Activated effector memory CD4-positive, alpha-beta T cell treated with anti-CD3 and anti-CD28 coated beads, Interleukin-2, amount 50 U/mL, for 16 hours (primary cell): ENCODE results near the gene DCAF6.
A peak's percentile ranks its signal among the peaks of the same experiment; 100 is the strongest.
"Not testable (repeated sequence)": the region's sequence is repeated elsewhere in the genome, so short reads cannot be mapped to it uniquely, and the experiment has no call there.

Source experiments
- DNase-seq: peaks from one replicate; pipeline ENCODE4 v3.0.0-alpha.2; 2020

The DCAF6 gene, protein sequence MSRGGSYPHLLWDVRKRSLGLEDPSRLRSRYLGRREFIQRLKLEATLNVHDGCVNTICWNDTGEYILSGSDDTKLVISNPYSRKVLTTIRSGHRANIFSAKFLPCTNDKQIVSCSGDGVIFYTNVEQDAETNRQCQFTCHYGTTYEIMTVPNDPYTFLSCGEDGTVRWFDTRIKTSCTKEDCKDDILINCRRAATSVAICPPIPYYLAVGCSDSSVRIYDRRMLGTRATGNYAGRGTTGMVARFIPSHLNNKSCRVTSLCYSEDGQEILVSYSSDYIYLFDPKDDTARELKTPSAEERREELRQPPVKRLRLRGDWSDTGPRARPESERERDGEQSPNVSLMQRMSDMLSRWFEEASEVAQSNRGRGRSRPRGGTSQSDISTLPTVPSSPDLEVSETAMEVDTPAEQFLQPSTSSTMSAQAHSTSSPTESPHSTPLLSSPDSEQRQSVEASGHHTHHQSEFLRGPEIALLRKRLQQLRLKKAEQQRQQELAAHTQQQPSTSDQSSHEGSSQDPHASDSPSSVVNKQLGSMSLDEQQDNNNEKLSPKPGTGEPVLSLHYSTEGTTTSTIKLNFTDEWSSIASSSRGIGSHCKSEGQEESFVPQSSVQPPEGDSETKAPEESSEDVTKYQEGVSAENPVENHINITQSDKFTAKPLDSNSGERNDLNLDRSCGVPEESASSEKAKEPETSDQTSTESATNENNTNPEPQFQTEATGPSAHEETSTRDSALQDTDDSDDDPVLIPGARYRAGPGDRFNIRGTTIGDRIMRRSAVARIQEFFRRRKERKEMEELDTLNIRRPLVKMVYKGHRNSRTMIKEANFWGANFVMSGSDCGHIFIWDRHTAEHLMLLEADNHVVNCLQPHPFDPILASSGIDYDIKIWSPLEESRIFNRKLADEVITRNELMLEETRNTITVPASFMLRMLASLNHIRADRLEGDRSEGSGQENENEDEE

DNA sequence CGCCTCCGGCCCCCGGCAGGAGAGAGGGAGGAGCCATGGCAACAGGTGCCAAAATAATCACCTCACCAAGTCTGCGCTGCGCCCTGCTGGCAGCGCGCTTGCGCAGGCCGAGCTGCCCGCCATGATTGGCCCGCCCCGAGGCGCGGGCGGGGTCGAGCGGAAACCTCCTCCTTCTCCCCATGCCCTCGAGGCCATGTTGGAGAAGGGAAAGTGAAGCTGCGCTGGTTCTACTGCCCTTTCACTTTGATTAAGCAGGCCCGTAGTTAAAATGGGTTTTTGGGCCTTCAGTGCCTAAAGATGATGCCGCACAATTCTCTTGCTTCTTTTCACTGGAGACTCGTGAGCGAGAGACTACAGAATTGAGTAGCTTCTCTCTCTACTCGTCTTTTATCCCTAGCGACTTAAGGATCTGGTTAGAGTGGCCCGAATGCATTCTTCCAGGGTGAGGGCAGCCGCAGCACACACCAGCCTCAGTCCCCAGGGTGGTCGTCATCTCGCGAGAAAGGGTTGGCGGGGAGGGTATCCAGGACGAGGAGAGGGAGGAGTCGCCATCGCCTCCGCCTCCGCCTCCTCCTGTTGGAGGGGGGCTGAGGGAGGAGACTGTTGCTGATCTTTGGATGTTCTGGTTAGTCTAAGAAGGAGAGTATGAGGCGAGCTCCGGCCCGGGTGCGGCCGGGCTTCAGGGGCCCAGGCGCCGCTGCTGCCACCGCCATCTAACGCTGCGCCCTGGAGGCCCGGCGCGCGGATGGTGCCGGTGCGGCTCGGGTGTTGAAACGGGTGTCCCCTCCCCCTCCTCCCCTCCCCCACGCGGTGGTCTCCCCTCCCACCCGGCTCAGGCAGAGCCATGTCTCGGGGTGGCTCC, at the start of gene DCAF6:
TSS of gene DCAF6 (plus strand) at position 616 of the 862 bp plus-strand sequence. CDS start at position 845, 229 bp downstream.
- DNase-seq: peak; percentile 99

DNA sequence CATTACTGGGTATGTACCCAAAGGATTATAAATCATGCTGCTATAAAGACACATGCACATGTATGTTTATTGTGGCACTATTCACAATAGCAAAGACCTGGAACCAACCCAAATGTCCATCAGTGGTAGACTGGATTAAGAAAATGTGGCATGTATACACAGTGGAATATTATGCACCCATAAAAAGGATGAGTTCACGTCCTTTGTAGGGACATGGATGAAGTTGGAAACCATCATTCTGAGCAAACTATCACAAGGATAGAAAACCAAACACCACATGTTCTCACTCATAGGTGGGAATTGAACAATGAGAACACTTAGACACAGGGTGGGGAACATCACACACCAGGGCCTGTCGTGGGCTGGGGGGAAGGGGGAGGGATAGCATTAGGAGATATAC, 49.3 kb upstream of the DCAF6 start:
- DNase-seq: not testable (repeated sequence)

DNA sequence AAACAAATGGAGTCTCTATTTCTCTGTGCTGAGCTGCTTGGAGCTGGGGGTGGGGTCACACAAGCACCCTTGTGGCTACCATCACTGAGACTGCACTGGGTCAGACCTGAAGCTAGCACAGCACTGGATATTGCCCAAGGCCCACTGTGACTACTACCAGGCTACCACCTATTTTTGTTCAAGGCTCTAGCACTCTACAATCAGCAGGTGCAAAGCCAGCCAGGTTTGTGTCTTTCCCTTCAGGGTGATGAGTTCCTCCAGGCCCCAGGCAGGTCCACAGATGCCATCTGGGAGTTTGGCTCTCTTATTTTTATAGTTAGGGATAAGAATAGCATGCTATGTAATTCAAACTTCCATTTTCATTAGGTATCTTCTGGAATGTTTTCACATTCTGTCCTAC, 46.1 kb upstream of the DCAF6 start:
- no peak for DNase-seq

DNA sequence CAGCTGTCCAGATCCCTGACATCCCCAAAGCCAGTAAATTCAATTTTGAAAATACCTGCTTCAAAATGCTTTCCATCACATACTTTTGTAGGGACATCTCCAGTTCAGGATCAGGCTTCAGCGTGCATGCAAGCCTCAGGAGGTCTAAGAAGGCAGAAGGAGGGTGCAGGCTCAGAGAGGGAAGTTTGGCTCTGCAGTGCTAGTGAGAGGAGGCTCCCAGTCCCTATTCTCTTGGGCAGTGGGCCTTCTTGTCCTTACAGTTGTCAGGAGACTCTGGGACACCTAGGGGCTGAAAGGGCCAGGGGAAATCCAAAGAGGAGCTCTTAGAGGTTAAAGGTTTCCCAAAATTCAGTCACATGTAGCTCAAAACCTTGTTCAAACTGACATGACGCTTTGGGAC, 42.7 kb upstream of the DCAF6 start:
- no peak for DNase-seq

DNA sequence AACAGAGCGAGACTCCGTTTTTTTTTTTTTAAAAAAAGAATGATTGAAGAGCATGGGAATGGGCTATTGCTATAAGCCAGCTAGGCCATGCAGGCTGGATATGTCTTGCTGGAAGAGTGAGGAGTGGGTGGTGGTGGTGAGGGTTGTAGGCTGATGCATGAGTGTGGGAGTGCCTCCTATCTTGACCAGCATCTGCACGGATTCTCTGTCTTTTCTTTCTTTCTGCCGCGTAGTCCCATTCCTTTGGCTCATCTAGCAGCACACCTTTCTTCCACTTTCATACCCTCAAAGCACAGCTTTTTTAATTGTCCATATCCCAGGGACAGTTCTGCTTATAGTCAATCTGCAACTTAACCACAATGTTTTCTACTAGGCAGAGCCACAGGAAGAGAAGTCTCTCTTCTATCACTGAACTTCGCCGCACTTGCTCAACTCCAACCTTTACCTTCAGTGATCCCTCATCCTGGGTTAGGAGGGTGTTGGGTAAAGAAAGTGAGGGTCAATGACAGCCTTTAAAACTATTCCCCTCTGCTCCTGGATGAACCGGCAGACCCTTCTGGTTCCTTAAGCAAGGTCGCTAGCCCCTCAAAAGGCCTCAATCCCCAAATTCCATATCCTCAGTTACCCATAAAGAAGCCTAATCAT, 37.8 kb upstream of the DCAF6 start:
- DNase-seq: no peak

DNA sequence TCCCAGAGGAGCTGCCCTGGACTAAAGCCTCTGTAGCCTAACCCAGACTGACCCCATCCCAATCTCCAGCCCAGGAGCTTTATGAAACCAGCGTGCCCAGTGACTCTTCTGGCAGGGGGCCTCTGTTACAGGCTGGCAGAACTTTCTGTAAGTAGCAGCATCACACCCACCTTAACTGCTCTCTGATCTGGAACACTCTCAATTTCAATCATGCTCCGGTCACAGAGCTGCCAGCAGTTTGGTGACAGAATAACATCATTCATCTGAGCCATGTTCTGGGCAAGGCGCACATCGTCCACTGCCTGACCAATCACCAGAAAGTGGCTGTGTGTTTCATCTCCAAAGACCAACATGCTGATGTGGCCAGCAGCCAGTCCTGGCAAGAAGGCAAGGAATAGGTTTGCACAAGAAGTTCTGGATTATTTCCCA, 37.2 kb upstream of the DCAF6 start:
- DNase-seq: no peak

DNA sequence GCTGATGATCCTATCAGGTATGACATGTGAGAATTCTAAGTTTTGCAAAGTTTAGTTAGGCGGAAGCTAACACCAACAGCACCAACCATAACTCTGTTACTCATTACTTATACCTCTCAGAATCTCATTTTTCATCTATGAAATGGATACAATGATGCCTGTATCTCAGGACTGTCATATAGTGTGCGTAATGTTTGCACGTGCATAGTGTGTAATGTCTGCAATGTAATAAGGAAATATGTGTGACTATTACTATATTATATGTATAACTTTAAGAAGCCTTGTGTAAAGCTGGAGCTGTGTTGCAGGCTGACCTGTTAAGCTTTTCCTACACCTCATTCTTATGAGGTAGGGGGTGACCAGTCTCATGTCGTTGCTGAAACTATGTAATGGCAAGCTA, 35.6 kb upstream of the DCAF6 start:
- no peak for DNase-seq

DNA sequence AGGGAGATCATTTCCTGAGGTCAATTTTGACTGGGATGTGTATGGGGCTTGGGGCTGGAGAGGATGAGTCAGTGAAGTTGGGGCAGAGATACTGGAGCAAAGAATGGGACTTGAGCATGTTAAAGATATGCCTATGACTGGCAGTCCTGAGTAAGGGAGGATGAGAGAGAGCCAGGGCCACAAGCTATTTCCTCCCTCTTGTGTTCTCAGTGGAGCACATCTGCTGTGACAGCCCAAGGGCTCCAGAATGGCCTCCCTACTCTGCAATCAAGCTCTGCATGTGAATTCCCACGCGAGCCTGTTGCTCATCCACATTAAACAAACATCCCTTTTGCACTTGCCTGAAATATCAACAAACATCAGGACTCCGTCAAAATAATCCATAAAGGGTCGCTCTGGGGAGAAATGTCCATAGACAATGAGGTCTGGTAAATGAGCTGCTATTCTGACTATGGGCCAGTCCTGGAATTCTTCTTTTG, 31.8 kb upstream of the DCAF6 start:
- DNase-seq: no peak

DNA sequence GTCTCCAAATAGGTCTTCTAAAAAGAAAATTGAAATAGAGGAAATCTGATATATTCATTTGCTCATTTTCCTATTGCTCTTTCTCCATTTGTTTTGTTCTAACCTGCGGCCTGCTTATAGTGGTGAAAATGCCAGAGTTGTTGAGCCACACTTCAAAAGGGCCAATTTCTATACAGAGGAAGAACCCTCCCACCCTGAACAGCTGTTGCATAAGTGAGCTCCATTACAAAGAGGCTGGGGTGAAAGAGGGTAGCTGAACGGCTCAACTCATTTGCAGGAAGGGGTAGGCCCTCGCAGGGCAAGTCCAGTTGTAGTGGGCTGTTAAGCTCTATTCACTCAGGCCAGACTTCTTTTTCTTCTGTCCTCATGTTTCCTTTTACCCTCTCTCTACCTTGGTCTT, 31.3 kb upstream of the DCAF6 start:
- DNase-seq: no peak

DNA sequence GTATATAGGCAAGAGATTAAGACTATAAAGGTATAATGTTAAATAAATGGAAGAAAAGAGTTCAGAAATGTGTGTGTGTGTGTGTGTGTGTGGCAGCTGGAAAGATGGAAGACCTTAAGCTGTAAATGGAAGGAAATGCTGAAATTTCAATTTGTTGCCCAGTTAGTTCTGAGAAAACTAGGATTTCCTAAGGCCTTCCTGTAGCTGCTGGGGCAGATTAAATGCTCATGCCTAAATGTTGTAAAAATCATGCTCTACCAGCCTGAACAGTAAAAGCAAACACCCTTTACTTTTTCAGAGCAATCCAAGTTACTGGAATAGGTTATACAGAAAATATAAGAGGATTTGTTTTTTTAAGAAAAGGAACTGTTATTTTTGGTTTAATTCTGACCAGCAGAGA, 30.8 kb upstream of the DCAF6 start:
- DNase-seq: no peak

DNA sequence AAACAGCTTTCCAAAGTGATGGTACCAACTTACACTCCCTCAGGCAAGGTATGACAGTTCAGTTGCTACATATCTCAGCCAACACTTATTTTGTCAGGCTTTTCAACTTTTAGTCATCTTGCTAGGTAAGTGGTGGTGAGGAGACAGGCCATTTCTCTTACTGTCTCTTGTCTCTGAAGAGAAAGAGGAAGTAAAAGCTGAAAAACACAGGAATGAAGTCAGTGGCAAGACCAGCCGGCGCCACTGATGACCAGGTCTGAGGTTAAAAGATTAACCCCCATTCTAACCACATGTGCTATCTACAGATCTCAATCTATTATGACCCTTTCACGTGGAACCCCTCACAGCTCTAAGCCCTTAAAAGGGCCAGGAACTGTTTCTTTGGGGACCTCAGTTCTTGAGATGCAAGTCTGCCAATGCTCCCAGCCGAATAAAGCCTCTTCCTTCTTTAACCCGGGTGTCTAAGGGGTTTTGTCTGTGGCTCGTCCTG, 26.7 kb upstream of the DCAF6 start:
- DNase-seq: no peak

DNA sequence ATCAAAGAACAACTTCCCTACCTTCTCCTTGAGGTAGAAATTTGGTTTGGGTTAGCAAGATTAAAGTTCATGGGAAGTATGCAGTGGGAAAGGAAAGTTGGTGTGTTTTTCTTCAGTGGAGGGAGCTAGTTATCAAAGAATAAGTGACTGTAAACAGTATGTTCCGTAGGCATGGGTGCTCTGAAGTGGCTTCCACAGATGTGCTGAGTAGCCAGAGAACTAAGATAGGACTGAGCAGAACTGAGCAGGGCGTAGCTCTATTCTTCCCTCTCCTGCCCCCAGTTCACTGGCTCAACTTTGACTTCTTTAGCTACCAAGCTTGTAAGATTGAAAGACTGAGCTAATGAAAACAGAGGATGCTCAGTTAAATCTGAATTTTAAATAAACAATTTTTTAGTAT, 26.0 kb upstream of the DCAF6 start:
- DNase-seq: no peak

DNA sequence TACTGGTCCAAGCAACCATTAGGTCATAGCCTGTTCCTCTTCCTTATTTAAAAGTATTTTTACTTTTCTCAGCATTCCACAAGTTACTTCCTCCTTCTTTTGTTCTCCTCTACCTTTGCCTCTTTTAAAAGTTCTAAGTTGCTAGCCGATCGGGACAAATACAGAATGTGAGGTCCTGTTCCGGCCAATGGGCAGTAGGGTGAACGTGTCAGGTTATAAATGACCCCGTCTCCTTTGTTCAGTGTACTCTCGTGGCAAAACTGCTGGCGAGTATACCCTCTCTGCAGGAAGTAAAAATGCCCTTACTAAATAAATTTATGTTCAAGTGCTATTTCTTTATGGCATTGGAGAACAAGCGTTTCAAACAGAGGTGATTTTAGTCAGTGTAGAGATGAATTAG, 25.1 kb upstream of the DCAF6 start:
- no peak for DNase-seq

DNA sequence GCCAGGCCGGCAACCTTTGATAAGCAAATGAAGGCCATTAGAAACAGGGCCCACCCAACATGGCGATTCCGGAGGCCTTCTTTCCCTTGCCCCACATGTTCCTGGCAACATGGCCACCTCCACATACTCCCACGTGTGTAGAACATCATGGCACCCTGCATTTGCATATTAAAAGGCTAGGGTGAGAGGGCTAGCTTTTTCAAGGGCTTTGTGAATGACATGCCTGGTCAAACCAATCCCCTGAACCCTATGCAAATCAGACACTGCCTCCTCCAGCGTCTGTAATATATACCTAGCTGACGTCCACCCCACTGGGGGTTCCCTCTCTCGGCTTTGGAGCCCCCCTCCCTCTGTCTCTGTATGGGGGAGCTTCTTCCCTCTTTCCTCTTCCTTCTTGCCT, 24.2 kb upstream of the DCAF6 start:
- no peak for DNase-seq

DNA sequence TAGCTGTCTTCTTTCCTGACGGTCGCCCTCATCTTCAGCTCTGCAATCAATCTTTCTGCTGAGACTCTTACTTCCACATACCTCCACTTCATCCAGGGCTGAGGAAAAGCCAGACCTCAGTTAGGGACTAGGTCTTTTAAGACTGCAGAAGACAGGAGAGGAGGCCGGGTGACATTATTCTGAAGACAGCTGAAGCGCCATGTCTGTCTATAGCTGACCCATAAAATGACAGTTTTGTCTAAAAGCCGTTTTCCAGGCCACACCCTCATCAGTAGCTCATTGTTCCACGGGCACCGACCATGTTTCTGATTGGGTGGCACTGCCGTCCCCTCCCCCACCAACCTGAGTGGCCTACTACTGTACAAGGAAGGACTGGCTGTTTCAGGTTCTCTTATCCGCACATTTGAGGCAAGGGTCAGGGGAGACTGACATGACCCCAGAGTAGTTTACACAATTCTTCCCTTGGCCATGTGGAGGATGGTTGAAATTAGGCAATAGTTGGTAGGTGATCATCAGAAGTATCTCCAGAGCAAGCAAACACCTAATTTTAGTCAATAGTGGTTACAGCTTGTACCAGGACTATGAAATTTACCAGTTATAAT, 22.5 kb upstream of the DCAF6 start, which contains the start of gene ADCY10:
TSS of gene ADCY10 (minus strand) at position 240 of the 602 bp plus-strand sequence. CDS start 8,994 bp downstream, outside the sequence.
- DNase-seq: no peak

DNA sequence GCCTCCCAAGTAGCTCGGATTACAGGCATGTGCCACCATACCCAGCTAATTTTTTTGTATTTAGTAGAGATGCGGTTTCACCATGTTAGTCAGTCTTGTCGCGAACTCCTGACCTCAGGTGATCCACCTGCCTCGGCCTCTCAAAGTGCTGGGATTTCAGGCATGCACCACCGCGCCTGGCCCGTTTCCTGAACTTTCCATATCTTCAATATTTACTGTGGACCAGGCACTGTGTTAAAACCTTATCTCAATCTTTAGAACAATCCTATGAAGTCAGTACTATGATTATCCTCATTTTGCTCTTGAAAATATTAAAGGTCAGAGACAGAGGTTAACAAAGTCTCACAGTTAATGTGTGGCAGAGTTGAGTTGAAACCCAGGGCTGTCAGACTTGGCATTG, 20.9 kb upstream of the DCAF6 start:
- DNase-seq: no peak

DNA sequence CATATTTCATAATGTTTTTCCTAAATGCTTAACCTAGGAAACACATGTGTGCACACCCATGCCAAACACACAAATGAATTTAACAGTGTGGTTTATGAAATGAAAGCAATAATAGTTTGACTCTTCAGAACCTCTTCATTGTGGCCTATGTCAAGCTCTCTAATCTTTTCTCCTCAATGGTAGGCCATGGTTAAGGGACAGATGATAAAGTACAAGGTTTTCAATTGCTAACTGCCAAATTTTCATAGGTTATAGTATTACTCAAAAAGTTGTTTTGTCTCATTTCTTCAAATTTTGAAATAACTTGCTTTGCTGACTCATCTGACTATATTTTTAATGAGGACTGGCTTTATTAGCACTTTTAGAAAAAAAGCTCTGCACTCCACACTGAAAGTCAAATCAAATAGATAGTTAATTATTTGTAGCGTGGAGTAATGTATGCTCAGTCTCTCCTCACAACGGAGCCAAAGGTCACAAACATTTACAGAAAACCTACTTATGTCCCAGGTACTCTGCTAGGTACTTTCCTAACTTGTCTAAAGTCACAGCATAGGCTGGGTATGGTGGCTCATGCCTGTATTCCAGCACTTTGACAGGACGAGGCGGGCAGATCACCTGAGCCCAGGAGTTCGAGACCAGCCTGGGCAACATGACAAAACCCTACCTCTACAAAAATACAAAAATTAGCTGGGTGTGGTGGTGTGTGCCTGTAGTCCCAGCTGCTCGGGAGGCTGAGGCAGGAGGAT, 19.5 kb upstream of the DCAF6 start:
- DNase-seq: no peak

DNA sequence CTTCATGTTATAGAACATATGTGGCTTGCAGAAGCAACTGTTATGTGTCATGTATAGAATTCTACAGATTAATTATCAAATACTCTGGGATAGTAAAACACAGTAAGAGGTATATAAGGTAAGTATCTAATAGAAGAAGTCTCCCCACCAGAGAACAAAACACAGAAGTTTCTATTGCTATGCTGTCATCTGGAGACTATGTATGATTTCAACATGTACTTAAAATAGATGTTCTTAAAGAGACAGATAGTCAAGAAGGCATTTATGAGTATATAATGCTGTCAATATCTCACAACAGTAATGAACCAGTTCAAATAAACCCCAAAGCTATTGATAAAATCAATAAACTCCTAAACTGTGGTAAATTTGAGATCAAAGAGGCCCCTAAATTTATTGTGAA, 14.5 kb upstream of the DCAF6 start:
- DNase-seq: no peak

DNA sequence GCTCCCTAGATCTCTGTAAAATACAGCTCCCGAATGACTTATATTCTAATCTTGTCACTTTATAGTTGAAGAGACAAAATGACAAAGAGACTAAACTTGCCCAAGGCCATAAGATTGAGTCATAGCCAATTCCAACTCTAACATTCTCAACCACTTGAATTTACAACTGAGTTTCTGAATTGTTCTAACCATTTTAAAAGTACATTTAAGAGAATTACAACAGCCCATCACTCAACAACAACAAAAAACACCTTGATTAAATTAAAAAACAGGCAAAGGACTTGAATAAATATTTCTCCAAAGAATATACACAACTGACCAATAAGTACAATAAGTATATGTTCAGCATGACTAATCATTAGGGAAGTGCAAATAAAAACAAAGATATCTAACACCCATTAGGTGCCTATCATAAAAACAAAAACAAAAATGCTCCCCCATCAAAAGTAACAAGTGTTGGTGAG, 13.8 kb upstream of the DCAF6 start:
- no peak for DNase-seq

DNA sequence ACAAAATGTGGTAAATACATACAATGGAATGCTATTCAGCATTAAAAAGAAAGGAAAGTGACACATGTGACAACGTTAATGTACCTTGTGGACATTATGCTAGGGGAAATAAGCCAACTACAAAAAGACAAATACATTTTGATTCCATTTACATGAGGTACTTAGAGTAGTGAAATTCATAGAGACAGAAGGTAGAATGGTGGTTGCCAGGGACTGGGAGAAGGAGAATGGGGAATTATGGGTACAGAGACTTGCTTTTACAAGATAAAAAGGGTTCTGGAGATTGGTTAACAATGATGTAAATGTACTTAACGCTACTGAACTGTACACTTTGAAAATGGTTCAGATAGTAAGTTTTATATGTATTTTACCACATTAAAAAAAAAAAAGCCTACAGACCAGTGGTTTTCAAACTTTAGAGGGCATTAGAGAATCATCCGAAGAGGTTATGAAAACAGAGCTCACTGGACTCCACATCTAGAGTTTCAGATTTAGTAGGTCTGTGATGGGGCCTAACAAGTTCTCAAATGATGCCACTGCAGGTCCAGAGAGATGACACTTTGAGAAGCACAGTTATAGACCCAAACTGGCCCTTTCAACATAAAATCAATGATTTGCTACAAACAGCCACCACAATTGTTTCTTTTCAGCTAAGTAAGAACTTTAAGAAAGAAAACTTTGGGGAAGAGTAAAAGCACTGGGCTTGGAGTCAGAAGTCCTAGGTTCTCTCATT, 13.0 kb upstream of the DCAF6 start:
- DNase-seq: no peak
